Neuronal stem cell (in vitro differentiated cells): Measurements from ENCODE around the gene ELOVL2.
"Not testable (repeated sequence)": the region's sequence is repeated elsewhere in the genome, so short reads cannot be mapped to it uniquely, and the experiment has no call there.

Experiments
- DNase-seq: peaks from one replicate; pipeline ENCODE4 v3.0.0-alpha.2; 2013; ENCODE audit warnings: low spot score
- H2AFZ ChIP-seq: one replicate; pipeline ENCODE4 v1.6.1; 2013; ENCODE audit warnings: mild to moderate bottlenecking, low read length, inconsistent platforms
- H2AK5ac ChIP-seq: 2 replicates; pipeline ENCODE4 v1.6.1; 2013; ENCODE audit warnings: low read depth, mild to moderate bottlenecking, inconsistent platforms, low read length, moderate library complexity, mixed read lengths
- H2BK120ac ChIP-seq: 2 replicates; pipeline ENCODE4 v1.6.1; 2013; ENCODE audit warnings: low read depth, mild to moderate bottlenecking, inconsistent platforms, low read length, moderate library complexity, mixed read lengths
- H2BK12ac ChIP-seq: one replicate; pipeline ENCODE4 v1.6.1; 2013; ENCODE audit warnings: low read length, inconsistent platforms
- H2BK15ac ChIP-seq: 2 replicates; pipeline ENCODE4 v1.6.1; 2013; ENCODE audit warnings: mild to moderate bottlenecking, low read length, inconsistent platforms, mixed read lengths
- H2BK5ac ChIP-seq: one replicate; pipeline ENCODE4 v1.6.1; 2013; ENCODE audit warnings: inconsistent platforms, mild to moderate bottlenecking, low read length, moderate library complexity
- H3K14ac ChIP-seq: one replicate; pipeline ENCODE4 v1.6.1; 2013; ENCODE audit warnings: low read length, inconsistent platforms
- H3K18ac ChIP-seq: 2 replicates; pipeline ENCODE4 v1.6.1; 2013; ENCODE audit warnings: low read length, inconsistent platforms
- H3K23ac ChIP-seq: 2 replicates; pipeline ENCODE4 v1.6.1; 2013; ENCODE audit warnings: low read depth, mild to moderate bottlenecking, mixed read lengths, low read length, inconsistent platforms; ENCODE audit not compliant: poor library complexity
- H3K27ac ChIP-seq: replicated peaks from 3 replicates; pipeline ENCODE4 v1.5.1; 2013; ENCODE audit warnings: low read length, inconsistent platforms
- H3K27me3 ChIP-seq, 3 experiments: 2 replicates each; pipeline ENCODE4 v1.6.1; 2013; ENCODE audit warnings: low read length in 3 of 3, mild to moderate bottlenecking in 2 of 3, inconsistent platforms in 1 of 3, low read depth in 1 of 3, mixed read lengths in 1 of 3, moderate library complexity in 1 of 3; ENCODE audit not compliant: control insufficient read depth in 3 of 3, insufficient read depth in 3 of 3
- H3K36me3 ChIP-seq, 2 donors: replicated peaks in 1 of 2; 2 replicates each; pipeline ENCODE4 v1.6.1; 2013; ENCODE audit warnings: low read length in 2 of 2; ENCODE audit not compliant: control insufficient read depth in 2 of 2, insufficient read depth in 2 of 2
- H3K4ac ChIP-seq: 2 replicates; pipeline ENCODE4 v1.6.1; 2013; ENCODE audit warnings: inconsistent platforms, mild to moderate bottlenecking, low read length, moderate library complexity
- H3K4me1 ChIP-seq, 2 donors: 1 replicate in 1 of 2; 2 replicates in 1 of 2; pipeline ENCODE4 v1.6.1; 2013; ENCODE audit warnings: low read length in 2 of 2, low read depth in 1 of 2; ENCODE audit not compliant: control insufficient read depth in 2 of 2, insufficient read depth in 1 of 2
- H3K4me2 ChIP-seq: one replicate; pipeline ENCODE4 v1.6.1; 2013; ENCODE audit warnings: mild to moderate bottlenecking, low read length, inconsistent platforms; ENCODE audit not compliant: insufficient read depth, poor library complexity, severe bottlenecking
- H3K4me3 ChIP-seq, 2 donors: 2 replicates each; pipeline ENCODE4 v1.5.1; 2013; ENCODE audit warnings: low read length in 2 of 2, mild to moderate bottlenecking in 2 of 2, inconsistent platforms in 1 of 2, moderate library complexity in 1 of 2
- H3K79me1 ChIP-seq: one replicate; pipeline ENCODE4 v1.6.1; 2013; ENCODE audit warnings: low read depth, mild to moderate bottlenecking, inconsistent platforms, low read length, moderate library complexity
- H3K9ac ChIP-seq: one replicate; pipeline ENCODE4 v1.6.1; 2013; ENCODE audit warnings: mild to moderate bottlenecking, low read depth, low read length, inconsistent platforms; ENCODE audit not compliant: poor library complexity
- H3K9me3 ChIP-seq, 2 donors: replicated peaks in 1 of 2; 2 replicates each; pipeline versions ENCODE3 to v1.6.1; 2013; ENCODE audit warnings: low read length in 2 of 2, mild to moderate bottlenecking in 2 of 2, inconsistent platforms in 1 of 2, low read depth in 1 of 2, mixed read lengths in 1 of 2, moderate library complexity in 1 of 2; ENCODE audit not compliant: control insufficient read depth in 2 of 2, insufficient read depth in 1 of 2
- H4K8ac ChIP-seq: one replicate; pipeline ENCODE4 v1.6.1; 2013; ENCODE audit warnings: low read depth, mild to moderate bottlenecking, inconsistent platforms, low read length, moderate library complexity
- H4K91ac ChIP-seq: one replicate; pipeline ENCODE4 v1.6.1; 2013; ENCODE audit warnings: low read length, low read depth, mild to moderate bottlenecking, inconsistent platforms; ENCODE audit not compliant: poor library complexity
- WGBS, 2 donors: extraction: QIAGEN DNeasy Blood & Tissue Kit; methylation state at CpG; one replicate each; pipeline ENCODE4 v1.1.7; 2013; ENCODE audit warnings: missing lambda C conversion rate in 2 of 2, mixed read lengths in 1 of 2; ENCODE audit not compliant: insufficient read length in 2 of 2, insufficient replicate concordance in 1 of 2; ENCODE audit errors: extremely low coverage in 2 of 2; 5-methylcytosine and 5-hydroxymethylcytosine counted together

Gene ELOVL2

DNA sequence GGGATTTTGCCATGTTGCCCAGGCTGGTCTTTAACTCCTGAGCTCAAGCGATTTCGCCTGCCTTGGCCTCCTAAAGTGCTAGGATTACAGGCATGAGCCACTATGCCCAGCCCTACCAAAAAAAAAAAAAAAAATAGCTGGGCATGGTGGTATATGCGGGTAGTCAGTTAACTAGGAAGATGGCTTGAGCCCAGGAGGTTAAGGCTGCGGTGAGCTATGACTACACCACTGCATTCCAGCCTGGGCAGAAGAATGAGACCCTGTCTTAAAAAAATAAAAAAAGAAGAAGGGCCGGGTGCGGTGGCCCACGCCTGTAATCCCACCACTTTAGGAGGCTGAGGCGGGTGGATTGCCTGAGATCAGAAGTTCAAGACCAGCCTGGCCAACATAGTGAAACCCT is 50.2 kb downstream of the ELOVL2 start:
- no peak overlapping the region for H4K8ac ChIP-seq
- WGBS, 2 donors: no CpG with 5 or more reads among the region's 8 CpGs

DNA sequence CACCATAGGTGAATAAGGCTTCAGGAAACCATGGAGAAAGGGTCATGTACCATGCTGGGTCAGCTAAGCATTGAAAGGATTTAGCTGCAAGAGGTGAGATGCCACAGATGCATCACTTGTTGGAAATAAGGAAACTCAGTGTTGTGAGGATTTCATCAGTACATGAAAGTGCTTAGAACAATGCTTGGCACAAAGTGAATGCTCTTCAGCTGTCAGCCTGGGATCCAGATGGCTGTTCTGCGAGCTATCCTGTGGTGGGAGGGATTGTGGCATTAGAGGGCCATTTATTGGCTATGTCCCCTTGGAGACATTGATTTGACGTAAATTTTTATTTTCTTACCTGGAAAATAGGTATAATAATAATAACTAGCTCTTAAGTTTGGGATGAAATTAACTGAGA is 53.0 kb downstream of the ELOVL2 start:
- Histone ChIP-seq H3K4ac (no peak overlapping the region), H3K4me2 (no peak overlapping the region), H4K8ac (no peak overlapping the region), H2BK5ac (no peak overlapping the region), H3K4me1 (peaks cover 0 to 8% of the 10 kb centered on the region in 2 donors), H4K91ac (no peak overlapping the region), H3K27ac (no peak overlapping the region), H2BK120ac (no peak overlapping the region), H2BK15ac (no peak overlapping the region), H3K9ac (no peak overlapping the region), H3K23ac (no peak overlapping the region), H3K79me1 (no peaks in the 10 kb centered on the region), H3K14ac (no peak overlapping the region), H2AFZ (no peak overlapping the region), H3K27me3 (no peaks in the 10 kb centered on the region), H3K18ac (no peak overlapping the region), H3K4me3 (no peak overlapping the region), H2BK12ac (no peak overlapping the region), H2AK5ac (no peak overlapping the region), H3K36me3 (peaks cover 0 to 29% of the 10 kb centered on the region in 2 donors), H3K9me3 (peaks cover 0 to 2% of the 10 kb centered on the region in 2 donors)
- WGBS, 2 donors: no CpG with 5 or more reads among the region's 2 CpGs
- no peak for DNase-seq

More for the DNA sequence above, 50.2 kb downstream of the ELOVL2 start:
- H2BK12ac ChIP-seq: no peak overlapping the region
- no peak overlapping the region for H3K14ac ChIP-seq
- no peak overlapping the region for H2AK5ac ChIP-seq
- H3K79me1 ChIP-seq: no peaks in the 10 kb centered on the region
- H2BK120ac ChIP-seq: no peak overlapping the region
- H3K18ac ChIP-seq: no peak overlapping the region
- H3K9me3 ChIP-seq: no peaks in the 10 kb centered on the region
- no peak overlapping the region for H3K4me3 ChIP-seq
- H2AFZ ChIP-seq: no peak overlapping the region
- peaks cover 0 to 36% of the 10 kb centered on the region in 2 donors for H3K36me3 ChIP-seq
- H3K27ac ChIP-seq: no peak overlapping the region
- no peak overlapping the region for H3K23ac ChIP-seq
- no peak overlapping the region for H3K4ac ChIP-seq
- H3K27me3 ChIP-seq: no peaks in the 10 kb centered on the region
- no peak overlapping the region for H2BK15ac ChIP-seq
- no peak for DNase-seq
- no peak overlapping the region for H2BK5ac ChIP-seq
- H3K4me2 ChIP-seq: no peak overlapping the region
- H3K9ac ChIP-seq: no peak overlapping the region
- peaks cover 0 to 8% of the 10 kb centered on the region in 2 donors for H3K4me1 ChIP-seq
- H4K91ac ChIP-seq: no peak overlapping the region

DNA sequence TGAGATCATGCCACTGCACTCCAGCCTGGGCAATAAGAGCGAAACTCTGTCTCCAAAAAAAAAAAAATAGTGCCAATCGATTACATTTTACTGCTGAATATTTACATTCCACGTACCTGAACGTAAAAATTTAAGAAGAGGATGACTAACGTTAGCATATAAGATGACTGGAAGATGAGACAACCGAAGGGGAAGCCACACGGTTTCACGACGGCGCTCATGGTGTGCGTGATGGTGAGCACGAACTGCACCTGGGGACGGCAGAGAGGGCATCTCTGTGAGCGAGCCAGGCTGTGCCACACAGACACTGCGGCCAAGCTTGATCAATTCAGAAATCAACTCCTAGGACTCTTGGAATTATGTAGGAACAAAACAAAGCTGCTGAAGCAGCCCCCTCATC is 54.5 kb downstream of the ELOVL2 start:
- H3K79me1 ChIP-seq: no peaks in the 10 kb centered on the region
- no peak overlapping the region for H3K4ac ChIP-seq
- H2BK15ac ChIP-seq: no peak overlapping the region
- H2BK5ac ChIP-seq: no peak overlapping the region
- DNase-seq: no peak
- H4K8ac ChIP-seq: no peak overlapping the region
- no CpG with 5 or more reads among the region's 15 CpGs for WGBS, 2 donors
- no peak overlapping the region for H3K4me3 ChIP-seq
- no peak overlapping the region for H3K4me2 ChIP-seq
- no peak overlapping the region for H3K9ac ChIP-seq
- H3K4me1 ChIP-seq: peaks cover 0 to 3% of the 10 kb centered on the region in 2 donors
- no peak overlapping the region for H2BK12ac ChIP-seq
- H3K27me3 ChIP-seq: no peaks in the 10 kb centered on the region
- no peak overlapping the region for H3K18ac ChIP-seq
- H2AK5ac ChIP-seq: no peak overlapping the region
- H3K14ac ChIP-seq: no peak overlapping the region
- peaks cover 0 to 2% of the 10 kb centered on the region in 2 donors for H3K9me3 ChIP-seq
- H2BK120ac ChIP-seq: no peak overlapping the region
- no peak overlapping the region for H2AFZ ChIP-seq
- no peak overlapping the region for H3K23ac ChIP-seq
- H3K27ac ChIP-seq: no peak overlapping the region
- no peak overlapping the region for H4K91ac ChIP-seq
- peaks cover 0 to 17% of the 10 kb centered on the region in 2 donors for H3K36me3 ChIP-seq

DNA sequence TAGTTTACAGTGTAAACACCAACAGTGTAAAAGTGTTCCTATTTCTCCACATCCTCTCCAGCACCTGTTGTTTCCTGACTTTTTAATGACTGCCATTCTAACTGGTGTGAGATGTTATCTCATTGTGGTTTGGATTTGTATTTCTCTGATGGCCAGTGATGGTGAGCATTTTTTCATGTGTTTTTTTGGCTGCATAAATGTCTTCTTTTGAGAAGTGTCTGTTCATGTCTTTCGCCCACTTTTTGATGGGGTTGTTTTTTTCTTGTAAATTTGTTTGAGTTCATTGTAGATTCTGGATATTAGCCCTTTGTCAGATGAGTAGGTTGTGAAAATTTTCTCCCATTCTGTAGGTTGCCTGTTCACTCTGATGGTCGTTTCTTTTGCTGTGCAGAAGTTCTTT is 59.1 kb downstream of the ELOVL2 start:
- H3K4me3 ChIP-seq, H3K23ac ChIP-seq, H3K4me2 ChIP-seq, H3K9me3 ChIP-seq, H4K8ac ChIP-seq, H3K4ac ChIP-seq, H3K9ac ChIP-seq, H2BK120ac ChIP-seq, H3K79me1 ChIP-seq, H4K91ac ChIP-seq, H2BK12ac ChIP-seq, H2BK15ac ChIP-seq, H3K14ac ChIP-seq, H3K18ac ChIP-seq, DNase-seq, H2BK5ac ChIP-seq, H3K27ac ChIP-seq, H3K4me1 ChIP-seq, H3K27me3 ChIP-seq, H2AK5ac ChIP-seq, H2AFZ ChIP-seq: not testable (repeated sequence)
- no CpG with 5 or more reads among the region's 2 CpGs for WGBS, 2 donors
- H3K36me3 ChIP-seq: peaks cover 1 to 17% of the 10 kb centered on the region in 2 donors
